Lung microvascular endothelial cell (primary cell): ENCODE measurements around the gene BBS12. TPM values are rescaled to one million over a fixed set of nuclear protein-coding genes. Genes with fewer than 3 reads are reported as not detected.

Experiments
- DNase-seq, 2 donors: peaks; one replicate each; pipeline versions ENCODE4 v3.0.0 to v3.0.0-alpha.2; 2010; ENCODE audit warnings: low read depth in 2 of 2
- total RNA-seq: library from RNA; depleted of rRNA; stranded (reverse); fragments of >200 nt; gene quantifications from 2 replicates; pipeline ENCODE4 v1.2.1, GENCODE V29; 2014

BBS12 gene
- total RNA-seq, 1 donor from 2014 or later: 4.4 TPM

- no peak for DNase-seq
Measured at GRCh38 chr4:122793811-122794210, 61.3 kb downstream of the BBS12 start.

Other genes starting within 250 kb of the BBS12 start
- not detected in 2 replicates for gene IL21, start 111.6 kb upstream of the BBS12 start, total RNA-seq
- gene FGF2, start 94.1 kb downstream of the BBS12 start, total RNA-seq: 6.0 and 7.6 TPM in 2 replicates
- 3.6 and 4.1 TPM in 2 replicates for gene NUDT6, start 189.9 kb downstream of the BBS12 start, total RNA-seq